ENCODE measurements around the gene PML.

The PML gene

DNA sequence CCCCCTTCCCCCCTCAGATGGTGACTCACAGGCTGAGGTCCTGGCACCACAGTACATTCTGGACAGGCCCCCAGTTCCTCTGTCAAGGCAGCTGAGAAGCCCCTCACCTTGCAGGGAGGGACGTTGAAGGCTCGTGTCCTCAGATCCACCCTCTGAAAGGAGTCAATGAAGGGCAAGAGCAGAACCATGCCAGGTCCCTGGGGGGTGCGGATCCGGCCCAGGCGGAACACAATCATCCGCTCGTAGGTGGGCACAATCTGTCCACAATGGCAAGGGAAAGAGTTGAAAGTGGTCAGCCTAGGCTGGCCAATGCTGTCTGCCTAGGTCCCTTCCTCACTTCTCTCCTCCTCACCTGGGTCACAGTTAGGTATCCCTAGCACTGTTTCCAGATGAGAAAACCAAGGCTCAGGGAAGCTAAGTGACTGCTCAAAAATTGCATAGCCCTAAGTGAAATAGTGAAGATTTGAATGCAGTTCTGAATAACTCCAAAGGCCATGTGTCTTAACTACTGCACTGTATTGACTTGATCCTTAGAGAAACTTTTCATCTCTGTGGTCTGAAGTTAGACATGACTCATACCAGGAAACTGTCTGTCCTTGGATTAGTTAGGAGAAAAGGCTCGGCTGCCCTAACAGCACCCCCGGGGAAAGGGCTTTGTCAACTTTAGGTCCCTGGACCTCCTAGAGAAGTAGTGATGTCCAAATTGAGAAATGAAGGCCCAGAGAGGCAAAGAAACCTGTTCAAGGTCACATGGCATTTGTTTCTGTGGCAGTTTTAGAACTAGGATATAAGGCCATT, 5.3 kb upstream of the PML start:
- DNase-seq (ENCODE audit: low read depth): peak; percentile 88
- TF ChIP-seq, protein P1, sequence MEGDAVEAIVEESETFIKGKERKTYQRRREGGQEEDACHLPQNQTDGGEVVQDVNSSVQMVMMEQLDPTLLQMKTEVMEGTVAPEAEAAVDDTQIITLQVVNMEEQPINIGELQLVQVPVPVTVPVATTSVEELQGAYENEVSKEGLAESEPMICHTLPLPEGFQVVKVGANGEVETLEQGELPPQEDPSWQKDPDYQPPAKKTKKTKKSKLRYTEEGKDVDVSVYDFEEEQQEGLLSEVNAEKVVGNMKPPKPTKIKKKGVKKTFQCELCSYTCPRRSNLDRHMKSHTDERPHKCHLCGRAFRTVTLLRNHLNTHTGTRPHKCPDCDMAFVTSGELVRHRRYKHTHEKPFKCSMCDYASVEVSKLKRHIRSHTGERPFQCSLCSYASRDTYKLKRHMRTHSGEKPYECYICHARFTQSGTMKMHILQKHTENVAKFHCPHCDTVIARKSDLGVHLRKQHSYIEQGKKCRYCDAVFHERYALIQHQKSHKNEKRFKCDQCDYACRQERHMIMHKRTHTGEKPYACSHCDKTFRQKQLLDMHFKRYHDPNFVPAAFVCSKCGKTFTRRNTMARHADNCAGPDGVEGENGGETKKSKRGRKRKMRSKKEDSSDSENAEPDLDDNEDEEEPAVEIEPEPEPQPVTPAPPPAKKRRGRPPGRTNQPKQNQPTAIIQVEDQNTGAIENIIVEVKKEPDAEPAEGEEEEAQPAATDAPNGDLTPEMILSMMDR (conservative IDR thresholded peaks at IDR 0.05; ENCODE audit: control insufficient read depth, insufficient read depth, low read depth, low read length): no peak

DNA sequence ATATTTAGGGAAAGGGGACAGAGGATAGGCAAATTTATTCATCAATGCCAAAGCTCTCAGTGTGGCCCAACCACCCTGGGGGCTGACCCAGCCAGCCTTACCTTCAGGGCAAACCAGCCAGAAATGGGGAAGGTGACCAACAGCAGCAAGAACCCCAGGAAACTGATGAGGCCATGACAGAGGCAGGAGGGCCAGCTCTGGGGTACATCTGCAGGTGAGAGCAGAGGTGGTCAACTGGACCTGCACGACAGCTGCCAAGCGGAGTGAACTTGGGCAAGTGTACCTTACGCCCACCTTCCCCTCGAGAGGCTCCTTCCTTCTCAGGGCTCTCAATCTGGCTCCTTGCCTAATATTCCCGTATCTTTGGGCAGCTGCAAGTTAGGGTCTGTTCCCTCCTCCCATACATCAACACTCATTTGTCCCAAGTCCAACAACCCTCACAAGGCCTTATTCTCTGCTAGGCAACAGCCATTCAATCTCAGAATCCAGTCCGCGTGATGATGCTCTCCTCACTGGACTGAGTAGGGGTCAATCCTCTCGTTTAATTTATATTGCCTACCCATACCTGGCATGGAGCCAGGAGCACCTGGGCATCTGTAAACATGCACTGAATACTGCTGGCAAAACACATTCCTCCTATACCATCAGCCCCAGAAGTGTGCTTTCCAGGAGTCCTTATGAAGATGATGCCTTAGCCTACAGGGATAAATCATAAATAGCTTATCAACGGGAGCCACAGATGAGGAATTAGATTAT, 4.1 kb upstream of the PML start:
- peak overlapping the region; percentile 20 for H3K4me3 ChIP-seq (ENCODE audit: control insufficient read depth, low read depth, low read length)
- TF ChIP-seq, protein P1 (conservative IDR thresholded peaks at IDR 0.05; ENCODE audit: control insufficient read depth, insufficient read depth, low read depth, low read length): no peak
- no peak for DNase-seq (ENCODE audit: low read depth)

More for the DNA sequence above, 5.3 kb upstream of the PML start:
- H3K4me3 ChIP-seq (ENCODE audit: control insufficient read depth, low read depth, low read length): no peak overlapping the region

DNA sequence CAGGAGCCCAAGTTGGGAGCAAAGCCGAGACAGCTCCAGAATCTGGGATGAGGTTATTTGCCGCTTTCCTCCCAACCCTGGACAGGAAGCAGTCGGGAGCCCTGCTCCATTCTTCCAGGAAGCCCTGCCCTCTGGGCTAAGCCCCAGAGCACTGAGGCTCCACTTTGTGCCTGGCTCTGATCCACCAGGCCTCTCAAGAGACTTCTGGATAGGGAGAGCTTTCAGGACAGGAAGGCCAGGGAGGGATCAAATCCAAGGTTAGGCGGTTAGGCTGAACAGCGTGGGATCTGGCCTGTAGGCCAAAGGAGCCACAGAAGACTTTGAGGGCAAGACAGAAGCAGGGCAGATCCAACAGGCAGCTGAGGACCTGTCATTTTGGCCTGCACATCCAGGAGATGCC, 3.3 kb upstream of the PML start:
- peak overlapping the region; percentile 57 for H3K4me3 ChIP-seq (ENCODE audit: control insufficient read depth, low read depth, low read length)
- peak; percentile 88 for DNase-seq (ENCODE audit: low read depth)
- TF ChIP-seq, protein P1 (conservative IDR thresholded peaks at IDR 0.05; ENCODE audit: control insufficient read depth, insufficient read depth, low read depth, low read length): no peak

DNA sequence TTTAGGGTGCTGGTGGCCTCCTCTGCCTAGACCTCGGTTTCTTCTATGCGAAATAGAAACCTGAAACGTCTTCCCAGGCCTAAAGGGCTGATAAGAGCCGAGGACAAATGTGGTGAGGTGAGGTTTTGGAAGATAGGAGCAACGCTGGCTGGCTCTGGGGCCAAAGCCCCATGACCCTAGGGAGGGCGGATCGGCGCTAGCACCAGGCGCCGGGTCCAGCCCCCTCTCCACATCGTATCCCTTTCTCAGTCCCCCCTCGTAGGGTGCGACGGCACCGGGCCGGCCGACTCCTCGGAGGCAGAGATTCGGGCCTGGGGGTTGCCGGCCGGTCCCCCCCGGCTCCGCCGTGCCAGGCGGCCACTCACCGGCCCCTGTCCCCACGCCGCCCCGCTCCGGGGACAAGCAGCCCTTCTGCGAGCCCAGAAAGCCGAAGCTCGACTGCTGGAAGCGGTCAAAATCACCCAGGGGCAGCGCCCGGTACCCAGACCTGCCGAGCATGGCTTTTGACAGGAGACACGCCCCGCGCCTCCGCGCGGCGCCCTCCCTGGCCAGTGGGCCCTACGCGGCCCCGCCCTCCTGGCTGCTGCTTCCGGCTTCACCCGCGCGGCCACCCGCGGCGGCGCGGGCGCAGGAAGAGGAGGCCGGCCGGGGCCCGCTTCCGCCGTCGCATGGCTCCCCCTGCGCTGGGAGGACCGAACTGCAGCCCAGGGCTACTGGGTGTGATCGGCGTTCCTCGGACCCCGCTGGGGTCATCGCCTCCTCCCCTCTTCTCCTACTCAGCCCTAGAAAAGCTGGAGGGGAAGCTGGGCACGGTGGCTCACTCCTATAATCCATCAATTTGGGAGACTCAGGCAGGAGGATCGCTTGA, 2.6 kb upstream of the PML start, which contains the start of gene STOML1:
TSS of gene STOML1 (minus strand) at position 570 of the 868 bp plus-strand sequence. CDS start at position 498, 72 bp downstream.
- peak; percentile 90 for DNase-seq (ENCODE audit: low read depth)
- peak within 1 kb of the TSS; percentile 57 for H3K4me3 ChIP-seq (ENCODE audit: control insufficient read depth, low read depth, low read length)
- TF ChIP-seq, protein P1 (conservative IDR thresholded peaks at IDR 0.05; ENCODE audit: control insufficient read depth, insufficient read depth, low read depth, low read length): peak; percentile 56

DNA sequence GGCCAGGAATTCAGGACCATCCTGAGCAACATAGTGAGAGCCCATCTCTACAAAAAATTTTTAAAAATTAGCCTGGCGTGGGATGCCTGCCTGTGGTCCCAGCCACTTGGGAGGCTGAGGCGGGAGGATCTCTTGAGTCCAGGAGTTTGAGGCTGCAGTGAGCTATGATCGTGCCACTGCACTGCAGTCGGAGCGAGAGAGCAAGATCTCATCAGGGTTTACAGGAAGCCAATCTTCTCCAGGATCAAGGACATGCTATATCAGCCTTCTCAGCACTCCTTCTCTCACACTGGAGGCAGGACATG, 2.0 kb upstream of the PML start:
- TF ChIP-seq, protein P1 (conservative IDR thresholded peaks at IDR 0.05; ENCODE audit: control insufficient read depth, insufficient read depth, low read depth, low read length): no peak
- DNase-seq (ENCODE audit: low read depth): no peak
- peak overlapping the region; percentile 27 for H3K4me3 ChIP-seq (ENCODE audit: control insufficient read depth, low read depth, low read length)

Measured in fibroblast of mammary gland (primary cell).